SU-DHL-6 (cell line): ENCODE measurements around the gene SLC41A1.

ENCODE experiments used
- CTCF ChIP-seq: fragments of 200-600 bp; sonication (generic); IDR thresholded peaks from one replicate; pipeline ENCODE4 v1.5.1; 2017; ENCODE audit warnings: antibody characterized with exemption, mild to moderate bottlenecking, low read length, moderate library complexity; ENCODE audit not compliant: insufficient read depth, poor library complexity, severe bottlenecking
- EZH2phosphoT487 ChIP-seq: fragments of 200-600 bp; sonication (generic), shearing (Covaris generic); conservative IDR thresholded peaks from 2 replicates; pipeline ENCODE4 v1.6.1; 2018; ENCODE audit warnings: mild to moderate bottlenecking, antibody characterized with exemption, low read length, moderate library complexity, mixed read lengths

- TF ChIP-seq CTCF (no peak), EZH2phosphoT487 (no peak)
Measured at GRCh38 chr1:205810448-205811157, 2.4 kb downstream of the SLC41A1 start.
